Naive thymus-derived CD4-positive, alpha-beta T cell (primary cell): ENCODE data around the gene XIAP. TPM values are rescaled to one million over a fixed set of nuclear protein-coding genes. Genes with fewer than 3 reads are reported as not detected.
"Not testable (repeated sequence)": the region's sequence is repeated elsewhere in the genome, so short reads cannot be mapped to it uniquely, and the experiment has no call there.

Experiments used
- ATAC-seq: fragments of 150-1000 bp; cut with Tn5 transposase; 2 replicates; pipeline ENCODE4 v1.10.0; 2021; ENCODE audit warnings: mild to moderate bottlenecking, moderate library complexity
- CTCF ChIA-PET: fragments of 350-600 bp; sonication (Branson Sonifier 250); formaldehyde crosslinking; loops from one replicate; lab custom pipeline; 2021; ENCODE audit warnings: antibody characterized with exemption; lab: Charles Lee
- POLR2A ChIA-PET: fragments of 350-600 bp; sonication (Branson Sonifier 250); formaldehyde crosslinking; loops from one replicate; lab custom pipeline; 2021; ENCODE audit warnings: antibody characterized with exemption, inconsistent platforms; lab: Charles Lee
- DNase-seq, 9 donors: peaks; one replicate each; pipeline versions ENCODE4 v3.0.0 to v3.0.0-alpha.2; 2020 to 2022; ENCODE audit warnings: mixed read lengths in 1 of 9
- H3K27ac ChIP-seq: one replicate; pipeline ENCODE4 v1.7.0; 2013; ENCODE audit warnings: mild to moderate bottlenecking, low read depth, low read length, moderate library complexity
- H3K27me3 ChIP-seq, 2 donors: one replicate each; pipeline ENCODE4 v1.7.0; 2013; ENCODE audit warnings: low read length in 2 of 2, mild to moderate bottlenecking in 2 of 2, moderate library complexity in 2 of 2; ENCODE audit not compliant: control insufficient read depth in 2 of 2, insufficient read depth in 2 of 2
- H3K36me3 ChIP-seq, 3 experiments: 1 replicate in 2 of 3; 2 replicates in 1 of 3; pipeline ENCODE4 v1.7.0; 2013; ENCODE audit warnings: low read length in 3 of 3, mild to moderate bottlenecking in 3 of 3, moderate library complexity in 1 of 3; ENCODE audit not compliant: insufficient read depth in 3 of 3, control insufficient read depth in 2 of 3
- H3K4me1 ChIP-seq, 2 donors: one replicate each; pipeline ENCODE4 v1.7.0; 2013; ENCODE audit warnings: low read length in 2 of 2, mild to moderate bottlenecking in 2 of 2, moderate library complexity in 1 of 2; ENCODE audit not compliant: control insufficient read depth in 2 of 2, insufficient read depth in 2 of 2
- H3K4me3 ChIP-seq: 2 replicates; pipeline ENCODE4 v1.7.0; 2013; ENCODE audit warnings: mild to moderate bottlenecking, low read length
- H3K9me3 ChIP-seq, 3 experiments: 1 replicate in 2 of 3; 2 replicates in 1 of 3; pipeline ENCODE4 v1.7.0; 2013; ENCODE audit warnings: low read length in 3 of 3; ENCODE audit not compliant: control insufficient read depth in 2 of 3
- H3K27ac Mint-ChIP-seq, 9 donors: one replicate each; pipeline ENCODE4 v1.8.0; 2020 to 2022; ENCODE audit warnings: mixed read lengths in 9 of 9, mild to moderate bottlenecking in 8 of 9, moderate library complexity in 5 of 9, inconsistent platforms in 2 of 9
- H3K27me3 Mint-ChIP-seq, 5 donors: one replicate each; pipeline ENCODE4 v1.8.0; 2021 to 2022; ENCODE audit warnings: mixed read lengths in 5 of 5, mild to moderate bottlenecking in 1 of 5
- H3K36me3 Mint-ChIP-seq, 5 donors: one replicate each; pipeline ENCODE4 v1.8.0; 2020 to 2022; ENCODE audit warnings: mixed read lengths in 5 of 5, mild to moderate bottlenecking in 3 of 5, inconsistent platforms in 1 of 5
- H3K4me1 Mint-ChIP-seq, 7 donors: one replicate each; pipeline ENCODE4 v1.8.0; 2020 to 2022; ENCODE audit warnings: mixed read lengths in 7 of 7, mild to moderate bottlenecking in 3 of 7, inconsistent platforms in 1 of 7
- H3K4me3 Mint-ChIP-seq, 10 donors: one replicate each; pipeline ENCODE4 v1.8.0; 2020 to 2022; ENCODE audit warnings: mild to moderate bottlenecking in 10 of 10, mixed read lengths in 10 of 10, moderate library complexity in 6 of 10, inconsistent platforms in 2 of 10
- H3K9me3 Mint-ChIP-seq, 11 donors: one replicate each; pipeline ENCODE4 v1.8.0; 2020 to 2022; ENCODE audit warnings: mixed read lengths in 11 of 11, mild to moderate bottlenecking in 4 of 11, inconsistent platforms in 1 of 11, moderate library complexity in 1 of 11
- intact Hi-C, 2 donors: fragments of 100-400 bp; cut with micrococcal nuclease; formaldehyde crosslinking; loops; one replicate each; pipeline ENCODE4 v1.15.1; 2023
- polyA plus RNA-seq, 2 donors: library from polyadenylated mRNA; unstranded; fragments of 300-500 nt; fragmentation: Illumina TruSeq; gene quantifications; one replicate each; pipeline ENCODE4 v1.2.3, GENCODE V29; 2021
- total RNA-seq, 6 experiments: library from RNA in 5 of 6; stranded (reverse) in 5 of 6; gene quantifications; 1 replicate in 5 of 6; 2 replicates in 1 of 6; pipeline ENCODE4 v1.2.3 and lab custom pipeline; 2021 to 2026

The XIAP gene
- total and polyA plus RNA-seq, 7 experiments from 2014 or later: 8.1 to 56.1 (median 33.0) TPM

GRCh38 chrX:123847056-123847455, 12.8 kb upstream of the XIAP start:
- H3K4me1 ChIP-seq: no peaks in the 10 kb centered on the region
- Mint-ChIP-seq H3K27me3 (peaks cover 0 to 2% (median 0%) of the 10 kb centered on the region in 5 donors), H3K36me3 (no peaks in the 10 kb centered on the region), H3K27ac (no peak overlapping the region), H3K4me3 (no peak overlapping the region), H3K9me3 (peaks cover 0 to 2% (median 0%) of the 10 kb centered on the region in 11 donors), H3K4me1 (peaks cover 0 to 1% (median 0%) of the 10 kb centered on the region in 7 donors)
- no peaks in the 10 kb centered on the region for H3K27me3 ChIP-seq
- ChIA-PET POLR2A (no interaction called here), CTCF (no interaction called here)
- intact Hi-C loops: no loop called here
- ATAC-seq (no peak), DNase-seq (no peak)
- H3K36me3 ChIP-seq: no peaks in the 10 kb centered on the region
- H3K9me3 ChIP-seq: no peaks in the 10 kb centered on the region
- H3K4me3 ChIP-seq: no peak overlapping the region
- no peak overlapping the region for H3K27ac ChIP-seq

GRCh38 chrX:123849096-123849495, 10.8 kb upstream of the XIAP start:
- Histone ChIP-seq H3K36me3 (no peaks in the 10 kb centered on the region), H3K9me3 (no peaks in the 10 kb centered on the region), H3K27me3 (no peaks in the 10 kb centered on the region), H3K27ac (no peak overlapping the region), H3K4me1 (no peaks in the 10 kb centered on the region), H3K4me3 (no peak overlapping the region)
- Mint-ChIP-seq H3K4me3 (no peak overlapping the region), H3K4me1 (peaks cover 0 to 3% (median 0%) of the 10 kb centered on the region in 7 donors), H3K27me3 (peaks cover 0 to 2% (median 0%) of the 10 kb centered on the region in 5 donors), H3K9me3 (peaks cover 0 to 2% (median 0%) of the 10 kb centered on the region in 11 donors), H3K27ac (no peak overlapping the region), H3K36me3 (peaks cover 0 to 1% (median 0%) of the 10 kb centered on the region in 5 donors)
- no peak for ATAC-seq
- ChIA-PET CTCF (no interaction called here), POLR2A (no interaction called here)
- intact Hi-C loops: no loop called here
- DNase-seq: no peak

GRCh38 chrX:123849906-123850305, 9.9 kb upstream of the XIAP start:
- H3K9me3 ChIP-seq, H3K36me3 Mint-ChIP-seq, H3K4me1 ChIP-seq, POLR2A ChIA-PET, H3K36me3 ChIP-seq, H3K27ac Mint-ChIP-seq, H3K27ac ChIP-seq, H3K4me1 Mint-ChIP-seq, H3K27me3 Mint-ChIP-seq, ATAC-seq, DNase-seq, H3K4me3 ChIP-seq, H3K4me3 Mint-ChIP-seq, H3K9me3 Mint-ChIP-seq, CTCF ChIA-PET, H3K27me3 ChIP-seq: not testable (repeated sequence)
- intact Hi-C loops: loop anchor here in 1 of 2 donors (10.0 kb wide), 1 partner anchor 495 kb away; the partner anchor contains the start of gene SH2D1A

GRCh38 chrX:123851079-123851478, 8.8 kb upstream of the XIAP start:
- H3K4me3 Mint-ChIP-seq: no peak overlapping the region
- no peaks in the 10 kb centered on the region for H3K36me3 ChIP-seq
- H3K4me3 ChIP-seq: no peak overlapping the region
- intact Hi-C loops: loop anchor here in 1 of 2 donors (10.0 kb wide), 1 partner anchor 494 kb away; the partner anchor contains the start of gene SH2D1A
- no peaks in the 10 kb centered on the region for H3K9me3 ChIP-seq
- CTCF ChIA-PET: no interaction called here
- no peaks in the 10 kb centered on the region for H3K27me3 ChIP-seq
- ATAC-seq: no peak
- peaks cover 0 to 2% (median 0%) of the 10 kb centered on the region in 11 donors for H3K9me3 Mint-ChIP-seq
- H3K27ac ChIP-seq: no peak overlapping the region
- no peaks in the 10 kb centered on the region for H3K4me1 ChIP-seq
- POLR2A ChIA-PET: no interaction called here
- H3K4me1 Mint-ChIP-seq: peaks cover 0 to 6% (median 0%) of the 10 kb centered on the region in 7 donors
- no peak for DNase-seq
- peaks cover 0 to 2% (median 0%) of the 10 kb centered on the region in 5 donors for H3K27me3 Mint-ChIP-seq
- H3K36me3 Mint-ChIP-seq: peaks cover 0 to 1% (median 0%) of the 10 kb centered on the region in 5 donors
- H3K27ac Mint-ChIP-seq: no peak overlapping the region

- intact Hi-C loops: loop anchor here in 1 of 2 donors (10.0 kb wide), 1 partner anchor 490 kb away; the partner anchor contains the start of gene SH2D1A
- peak overlapping the region in 1 of 9 donors; percentile 68 for H3K27ac Mint-ChIP-seq
- peaks cover 4 to 12% (median 9%) of the 10 kb centered on the region in 7 donors for H3K4me1 Mint-ChIP-seq
- no peaks in the 10 kb centered on the region for H3K27me3 ChIP-seq
- no peaks in the 10 kb centered on the region for H3K4me1 ChIP-seq
- ChIA-PET POLR2A (no interaction called here), CTCF (no interaction called here)
- H3K36me3 Mint-ChIP-seq: peaks cover 0 to 1% (median 0%) of the 10 kb centered on the region in 5 donors
- no peaks in the 10 kb centered on the region for H3K36me3 ChIP-seq
- DNase-seq (no peak), ATAC-seq (no peak)
- peaks cover 0 to 2% (median 0%) of the 10 kb centered on the region in 5 donors for H3K27me3 Mint-ChIP-seq
- peaks cover 0 to 2% (median 0%) of the 10 kb centered on the region in 11 donors for H3K9me3 Mint-ChIP-seq
- H3K27ac ChIP-seq: no peak overlapping the region
- H3K4me3 Mint-ChIP-seq: peak overlapping the region in 1 of 10 donors; percentile 60
- H3K4me3 ChIP-seq: no peak overlapping the region
- H3K9me3 ChIP-seq: no peaks in the 10 kb centered on the region
These were observed 5.5 kb upstream of the XIAP start for GRCh38 chrX:123854329-123854728.

GRCh38 chrX:123859409-123859845, 426 bp upstream of the XIAP start:
- DNase-seq (peak in 3 of 9 donors; percentile 47 to 57 (median 57)), ATAC-seq (peak; percentile 60)
- Mint-ChIP-seq H3K4me1 (peaks cover 6 to 23% (median 19%) of the 10 kb centered on the region in 7 donors), H3K36me3 (peaks cover 0 to 3% (median 0%) of the 10 kb centered on the region in 5 donors), H3K9me3 (peaks cover 0 to 2% (median 0%) of the 10 kb centered on the region in 11 donors), H3K27ac (peak overlapping the region; percentile 85 to 95 (median 91)), H3K27me3 (no peaks in the 10 kb centered on the region), H3K4me3 (peak overlapping the region; percentile 83 to 94 (median 90))
- CTCF ChIA-PET: no interaction called here
- H3K36me3 ChIP-seq: peaks cover 0 to 9% (median 0%) of the 10 kb centered on the region in 3 experiments
- no peaks in the 10 kb centered on the region for H3K9me3 ChIP-seq
- intact Hi-C loops: loop anchor here (1.0 to 10.0 kb wide), 2 partner anchors 101 to 485 kb away; partner anchors contain the start of gene SH2D1A (in 1 of the 2)
- H3K27me3 ChIP-seq: no peaks in the 10 kb centered on the region
- H3K27ac ChIP-seq: peak overlapping the region; percentile 93
- no peaks in the 10 kb centered on the region for H3K4me1 ChIP-seq
- POLR2A ChIA-PET: interaction anchor here (1.0 to 1.4 kb wide), 2 partner anchors 101 to 104 kb away, joined by 3 to 7 read pairs; no protein-coding TSS in a partner anchor
- peak overlapping the region; percentile 74 for H3K4me3 ChIP-seq
